Smooth muscle cell (in vitro differentiated cells): Measurements from ENCODE around the gene NDUFB10. TPM values are rescaled to one million over a fixed set of nuclear protein-coding genes. Genes with fewer than 3 reads are reported as not detected.
"Not testable (repeated sequence)": the region's sequence is repeated elsewhere in the genome, so short reads cannot be mapped to it uniquely, and the experiment has no call there.

ENCODE experiments used
- DNase-seq: peaks from one replicate; lab custom pipeline; 2025; ENCODE audit not compliant: unreplicated experiment; lab: John Stamatoyannopoulos, UW
- H2AFZ ChIP-seq: fragments of 200-600 bp; sonication (generic); 2 replicates; pipeline ENCODE4 v1.6.0; 2016; ENCODE audit warnings: antibody characterized with exemption, low read depth, mild to moderate bottlenecking
- H3F3A ChIP-seq: fragments of 200-600 bp; sonication (generic); 2 replicates; pipeline ENCODE4 v1.6.0; 2017; ENCODE audit warnings: antibody characterized with exemption, low read depth
- H3K27ac ChIP-seq: fragments of 200-600 bp; sonication (generic); 2 replicates; pipeline ENCODE4 v1.5.1; 2016; ENCODE audit warnings: low read depth, mild to moderate bottlenecking
- H3K27me3 ChIP-seq: fragments of 200-600 bp; sonication (generic); 2 replicates; pipeline ENCODE4 v1.6.1; 2016; ENCODE audit warnings: low read depth, mild to moderate bottlenecking
- H3K36me3 ChIP-seq: fragments of 200-600 bp; sonication (generic); 2 replicates; pipeline ENCODE4 v1.5.1; 2016; ENCODE audit warnings: low read depth
- H3K4me1 ChIP-seq: fragments of 200-600 bp; sonication (generic); 2 replicates; pipeline ENCODE4 v1.5.1; 2016; ENCODE audit warnings: low read depth
- H3K4me2 ChIP-seq: fragments of 200-600 bp; sonication (generic); 2 replicates; pipeline ENCODE4 v1.6.0; 2016; ENCODE audit warnings: mild to moderate bottlenecking
- H3K4me3 ChIP-seq: fragments of 200-600 bp; sonication (generic); 2 replicates; pipeline ENCODE4 v1.5.1; 2016; ENCODE audit warnings: mild to moderate bottlenecking
- H3K79me2 ChIP-seq: fragments of 200-600 bp; sonication (generic); 2 replicates; pipeline ENCODE4 v1.6.0; 2016; ENCODE audit warnings: low read depth, mild to moderate bottlenecking
- H3K9ac ChIP-seq: fragments of 200-600 bp; sonication (generic); 2 replicates; pipeline ENCODE4 v1.6.0; 2016; ENCODE audit warnings: low read depth
- H3K9me3 ChIP-seq: fragments of 200-600 bp; sonication (generic); replicated peaks from 2 replicates; pipeline ENCODE4 v1.5.1; 2016; ENCODE audit warnings: low read depth
- H4K20me1 ChIP-seq: fragments of 200-600 bp; sonication (generic); 2 replicates; pipeline ENCODE4 v1.6.0; 2016; ENCODE audit warnings: low read depth
- CTCF ChIP-seq: fragments of 200-600 bp; sonication (generic); IDR thresholded peaks from 2 replicates; pipeline ENCODE4 v1.5.1; 2017; ENCODE audit warnings: borderline replicate concordance, mild to moderate bottlenecking, antibody characterized with exemption; ENCODE audit not compliant: insufficient read depth, poor library complexity, severe bottlenecking
- WGBS: methylation state at CpG from one replicate; pipeline ENCODE4 v1.1.7; 2016; ENCODE audit warnings: low lambda C conversion rate; 5-methylcytosine and 5-hydroxymethylcytosine counted together
- polyA plus RNA-seq: library from polyadenylated mRNA; unstranded; fragments of >200 nt; fragmentation: Nextera tagmentation; extraction: Ambion mirVana; gene quantifications from 2 replicates; pipeline ENCODE4 v1.2.1, GENCODE V29; 2016
- total RNA-seq: library from RNA; depleted of rRNA; stranded (reverse); fragments of >200 nt; gene quantifications from 2 replicates; pipeline ENCODE4 v1.2.3, GENCODE V29; 2014

The NDUFB10 gene
- total and polyA plus RNA-seq, 2 experiments from 2014 or later, result 176 to 295 TPM

- no peaks in the 10 kb centered on the region for H3K36me3 ChIP-seq
- no peaks in the 10 kb centered on the region for H3K79me2 ChIP-seq
- H3K27me3 ChIP-seq, result peaks cover 50% of the 10 kb centered on the region
- no peak for TF ChIP-seq CTCF
- H4K20me1 ChIP-seq, result no peaks in the 10 kb centered on the region
- no peak overlapping the region for H3K27ac ChIP-seq
- H3K4me3 ChIP-seq, result no peak overlapping the region
- no peak overlapping the region for H3K4me2 ChIP-seq
- H3K9me3 ChIP-seq, result no peaks in the 10 kb centered on the region
- no peak overlapping the region for H2AFZ ChIP-seq
- no peak for DNase-seq
- H3K9ac ChIP-seq, result no peak overlapping the region
- H3F3A ChIP-seq, result no peaks in the 10 kb centered on the region
- 9% methylated on average over 55 of the region's 81 CpGs for WGBS
- H3K4me1 ChIP-seq, result peaks cover 10% of the 10 kb centered on the region
Observed at GRCh38 chr16:1917665-1918350, 41.5 kb upstream of the NDUFB10 start.

GRCh38 chr16:1918351-1919326 is 40.7 kb upstream of the NDUFB10 start, which contains the start of gene HS3ST6:
TSS of gene HS3ST6 (minus strand) at chr16:1918415. CDS start at chr16:1918323, 92 bp downstream.
- H3K36me3 ChIP-seq, result no peaks in the 10 kb centered on the region
- no peak within 1 kb of the TSS for H3K9ac ChIP-seq
- no peak within 1 kb of the TSS for H2AFZ ChIP-seq
- no peaks in the 10 kb centered on the region for H4K20me1 ChIP-seq
- H3K4me3 ChIP-seq, result no peak within 1 kb of the TSS
- H3K27ac ChIP-seq, result no peak within 1 kb of the TSS
- 28% methylated on average over 34 of the region's 71 CpGs for WGBS
- no peak for TF ChIP-seq CTCF
- H3K27me3 ChIP-seq, result peaks cover 50% of the 10 kb centered on the region
- no peak for DNase-seq
- peaks cover 10% of the 10 kb centered on the region for H3K4me1 ChIP-seq
- H3K4me2 ChIP-seq, result peak within 1 kb of the TSS; percentile 67
- no peaks in the 10 kb centered on the region for H3K9me3 ChIP-seq
- H3K79me2 ChIP-seq, result no peaks in the 10 kb centered on the region
- no peaks in the 10 kb centered on the region for H3F3A ChIP-seq

GRCh38 chr16:1919327-1919998 is 39.9 kb upstream of the NDUFB10 start:
- no peaks in the 10 kb centered on the region for H4K20me1 ChIP-seq
- H2AFZ ChIP-seq, result no peak overlapping the region
- no peak overlapping the region for H3K4me3 ChIP-seq
- no peak overlapping the region for H3K27ac ChIP-seq
- no peak overlapping the region for H3K9ac ChIP-seq
- H3K79me2 ChIP-seq, result no peaks in the 10 kb centered on the region
- H3K4me1 ChIP-seq, result peaks cover 14% of the 10 kb centered on the region
- H3K4me2 ChIP-seq, result no peak overlapping the region
- DNase-seq, result no peak
- 64% methylated on average over 27 of the region's 30 CpGs for WGBS
- no peaks in the 10 kb centered on the region for H3F3A ChIP-seq
- no peaks in the 10 kb centered on the region for H3K36me3 ChIP-seq
- peaks cover 50% of the 10 kb centered on the region for H3K27me3 ChIP-seq
- no peak for TF ChIP-seq CTCF
- H3K9me3 ChIP-seq, result no peaks in the 10 kb centered on the region

- Histone ChIP-seq H3K4me1 (peaks cover 14% of the 10 kb centered on the region), H3K27me3 (peaks cover 50% of the 10 kb centered on the region)
- DNase-seq, H3K4me2 ChIP-seq, H2AFZ ChIP-seq, H3K9ac ChIP-seq, H4K20me1 ChIP-seq, H3K36me3 ChIP-seq, H3F3A ChIP-seq, H3K27ac ChIP-seq, H3K4me3 ChIP-seq, H3K9me3 ChIP-seq, H3K79me2 ChIP-seq: not testable (repeated sequence)
- WGBS, result 62% methylated on average over 17 of the region's 21 CpGs
Observed at GRCh38 chr16:1920122-1920521, 39.2 kb upstream of the NDUFB10 start.
